WTC11 (cell line): ENCODE measurements around the gene FSTL3. TPM values are rescaled to one million over a fixed set of nuclear protein-coding genes. Genes with fewer than 3 reads are reported as not detected.
A peak's percentile ranks its signal among the peaks of the same experiment; 100 is the strongest.

Source experiments
- ATAC-seq: fragments of 200-7000 bp; cut with Tn5 transposase; 2 replicates; pipeline ENCODE4 v1.10.0; 2021; ENCODE audit warnings: mild to moderate bottlenecking, moderate library complexity
- CTCF ChIA-PET: fragments of 300-600 bp; sonication (Branson Sonifier 250); formaldehyde crosslinking; loops from one replicate; lab custom pipeline; 2021; ENCODE audit warnings: antibody characterized with exemption; lab: Charles Lee
- POLR2A ChIA-PET: fragments of 350-600 bp; sonication (Branson Sonifier 250); formaldehyde crosslinking; loops from one replicate; lab custom pipeline; 2021; ENCODE audit warnings: antibody characterized with exemption; lab: Charles Lee
- DNase-seq: peaks from one replicate; pipeline ENCODE4 v3.0.0; 2021; ENCODE audit warnings: low spot score
- H3K27ac Mint-ChIP-seq: 2 replicates; pipeline ENCODE4 v1.8.0; 2021; ENCODE audit warnings: mixed read lengths
- H3K27me3 Mint-ChIP-seq: 2 replicates; pipeline ENCODE4 v1.8.0; 2021; ENCODE audit warnings: low read depth, mild to moderate bottlenecking, moderate library complexity, mixed read lengths
- H3K36me3 Mint-ChIP-seq: 2 replicates; pipeline ENCODE4 v1.8.0; 2021; ENCODE audit warnings: mixed read lengths
- H3K4me1 Mint-ChIP-seq: 2 replicates; pipeline ENCODE4 v1.8.0; 2022; ENCODE audit warnings: mixed read lengths
- H3K4me3 Mint-ChIP-seq: 2 replicates; pipeline ENCODE4 v1.8.0; 2021; ENCODE audit warnings: mild to moderate bottlenecking, moderate library complexity, mixed read lengths
- H3K9me3 Mint-ChIP-seq: 2 replicates; pipeline ENCODE4 v1.8.0; 2021; ENCODE audit warnings: mixed read lengths
- ATF6 ChIP-seq: sonication (generic); formaldehyde crosslinking; IDR thresholded peaks from 2 replicates; pipeline ENCODE4 v1.8.1; 2023; ENCODE audit warnings: mild to moderate bottlenecking, missing genetic modification reagents
- CREM ChIP-seq: sonication (generic); formaldehyde crosslinking; IDR thresholded peaks from 2 replicates; pipeline ENCODE4 v1.8.1; 2022; ENCODE audit warnings: mild to moderate bottlenecking, missing genetic modification reagents, moderate library complexity
- E2F4 ChIP-seq: sonication (generic); formaldehyde crosslinking; IDR thresholded peaks from 2 replicates; pipeline ENCODE4 v1.8.1; 2022; ENCODE audit warnings: low read depth, mild to moderate bottlenecking, moderate library complexity, missing genetic modification reagents, borderline replicate concordance
- GRHL2 ChIP-seq: fragments of 250-450 bp; sonication (Bioruptor Pico); IDR thresholded peaks from 2 replicates; pipeline ENCODE4 v1.8.0; 2022; ENCODE audit warnings: mild to moderate bottlenecking, moderate library complexity; ENCODE audit not compliant: insufficient replicate concordance, severe bottlenecking
- GTF2I ChIP-seq: fragments of 250-450 bp; sonication (Bioruptor Pico); conservative IDR thresholded peaks from 2 replicates; pipeline ENCODE4 v1.4.0; 2021; ENCODE audit warnings: mild to moderate bottlenecking
- IRF1 ChIP-seq: sonication (generic); formaldehyde crosslinking; IDR thresholded peaks from 2 replicates; pipeline ENCODE4 v1.8.0; 2023; ENCODE audit warnings: missing genetic modification reagents
- JAZF1 ChIP-seq: fragments of 250-450 bp; sonication (Bioruptor Pico); IDR thresholded peaks from 2 replicates; pipeline ENCODE4 v1.9.0; 2021; ENCODE audit warnings: moderate library complexity, mild to moderate bottlenecking, inconsistent platforms
- JUN ChIP-seq: sonication (generic); formaldehyde crosslinking; IDR thresholded peaks from 2 replicates; pipeline ENCODE4 v1.8.0; 2023; ENCODE audit warnings: mild to moderate bottlenecking, missing genetic modification reagents
- SOX15 ChIP-seq: fragments of 250-450 bp; sonication (Bioruptor Pico); IDR thresholded peaks from 2 replicates; pipeline ENCODE4 v1.9.0; 2021; ENCODE audit warnings: mild to moderate bottlenecking
- SP1 ChIP-seq: sonication (generic); formaldehyde crosslinking; conservative IDR thresholded peaks from 2 replicates; pipeline ENCODE4 v1.8.1; 2022; ENCODE audit warnings: missing genetic modification reagents
- ZNF263 ChIP-seq: sonication (generic); formaldehyde crosslinking; IDR thresholded peaks from 2 replicates; pipeline ENCODE4 v1.8.1; 2022; ENCODE audit warnings: low read depth, mild to moderate bottlenecking, moderate library complexity, missing genetic modification reagents
- total RNA-seq: library from RNA; stranded (reverse); gene quantifications from 3 replicates; pipeline ENCODE4 v1.2.3, GENCODE V29; 2021
- TF ChIP-seq, protein P1 (sequence below): sonication (generic); formaldehyde crosslinking; IDR thresholded peaks from 2 replicates; pipeline ENCODE4 v1.8.1; 2022; ENCODE audit warnings: low read depth, missing genetic modification reagents, borderline replicate concordance

FSTL3 gene
- total RNA-seq, 1 experiment from 2014 or later, result 8.7 TPM

DNA sequence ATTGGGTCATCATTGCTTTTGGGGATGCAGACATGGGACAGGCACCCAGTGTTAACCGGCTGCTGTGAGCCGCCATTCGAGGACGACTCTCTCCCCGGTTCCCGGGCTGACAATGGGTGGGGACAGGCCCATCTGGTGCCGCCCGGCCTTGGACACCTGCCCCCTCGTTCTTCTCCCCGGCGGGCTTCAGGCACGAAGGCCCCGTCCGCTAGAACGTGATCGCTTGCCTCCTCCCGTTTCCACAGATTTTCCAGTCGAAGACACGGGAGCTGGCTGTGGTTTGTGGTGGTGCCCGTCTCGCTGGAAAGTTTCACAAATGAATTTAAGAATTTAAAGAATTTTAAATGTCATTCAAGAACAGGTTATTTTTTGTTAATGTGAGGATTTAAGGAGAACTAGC, 34.6 kb downstream of the FSTL3 start:
- Mint-ChIP-seq H3K27ac (0 out of 2 replicates have a peak overlapping the region, but pooled peaks have one; percentile 50), H3K4me3 (peak overlapping the region; percentile 50), H3K9me3 (peaks cover 11% of the 10 kb centered on the region), H3K36me3 (peaks cover 8% of the 10 kb centered on the region), H3K4me1 (peaks cover 10% of the 10 kb centered on the region), H3K27me3 (peaks cover 20% of the 10 kb centered on the region)
- POLR2A ChIA-PET, result no interaction called here
- DNase-seq, result no peak
- CTCF ChIA-PET, result interaction anchor here (0.6 to 1.2 kb wide), 2 partner anchors 31 kb away, joined by 3 read pairs; no protein-coding TSS in a partner anchor
- TF ChIP-seq IRF1, result no peak
- TF ChIP-seq E2F4 (CRISPR knock-in tag), result no peak
- TF ChIP-seq ZNF263 (CRISPR knock-in tag), result no peak
- TF ChIP-seq SP1, result no peak
- ATAC-seq, result no peak

- peaks cover 8% of the 10 kb centered on the region for H3K36me3 Mint-ChIP-seq
- H3K4me3 Mint-ChIP-seq, result peak overlapping the region; percentile 50
- H3K4me1 Mint-ChIP-seq, result peaks cover 10% of the 10 kb centered on the region
- DNase-seq (no peak), ATAC-seq (no peak)
- H3K27me3 Mint-ChIP-seq, result peaks cover 18% of the 10 kb centered on the region
- peaks cover 14% of the 10 kb centered on the region for H3K9me3 Mint-ChIP-seq
- H3K27ac Mint-ChIP-seq, result peak overlapping the region; percentile 50
- TF ChIP-seq CREM (CRISPR knock-in tag) (no peak), GRHL2 (CRISPR knock-in tag) (no peak), SOX15 (CRISPR knock-in tag) (no peak), ZNF263 (CRISPR knock-in tag) (no peak), GTF2I (CRISPR knock-in tag) (no peak), JAZF1 (no peak), JUN (CRISPR knock-in tag) (no peak)
- TF ChIP-seq, protein P1, sequence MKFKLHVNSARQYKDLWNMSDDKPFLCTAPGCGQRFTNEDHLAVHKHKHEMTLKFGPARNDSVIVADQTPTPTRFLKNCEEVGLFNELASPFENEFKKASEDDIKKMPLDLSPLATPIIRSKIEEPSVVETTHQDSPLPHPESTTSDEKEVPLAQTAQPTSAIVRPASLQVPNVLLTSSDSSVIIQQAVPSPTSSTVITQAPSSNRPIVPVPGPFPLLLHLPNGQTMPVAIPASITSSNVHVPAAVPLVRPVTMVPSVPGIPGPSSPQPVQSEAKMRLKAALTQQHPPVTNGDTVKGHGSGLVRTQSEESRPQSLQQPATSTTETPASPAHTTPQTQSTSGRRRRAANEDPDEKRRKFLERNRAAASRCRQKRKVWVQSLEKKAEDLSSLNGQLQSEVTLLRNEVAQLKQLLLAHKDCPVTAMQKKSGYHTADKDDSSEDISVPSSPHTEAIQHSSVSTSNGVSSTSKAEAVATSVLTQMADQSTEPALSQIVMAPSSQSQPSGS (CRISPR knock-in tag), result no peak
- TF ChIP-seq, all 79 proteins: peak for 0
- POLR2A ChIA-PET, result no interaction called here
- CTCF ChIA-PET, result interaction anchor here (0.6 to 1.6 kb wide), 3 partner anchors 23 to 31 kb away, joined by 3 to 8 read pairs (median 3); no protein-coding TSS in a partner anchor
These were observed 35.1 kb downstream of the FSTL3 start for GRCh38 chr19:711254-711653.

DNA sequence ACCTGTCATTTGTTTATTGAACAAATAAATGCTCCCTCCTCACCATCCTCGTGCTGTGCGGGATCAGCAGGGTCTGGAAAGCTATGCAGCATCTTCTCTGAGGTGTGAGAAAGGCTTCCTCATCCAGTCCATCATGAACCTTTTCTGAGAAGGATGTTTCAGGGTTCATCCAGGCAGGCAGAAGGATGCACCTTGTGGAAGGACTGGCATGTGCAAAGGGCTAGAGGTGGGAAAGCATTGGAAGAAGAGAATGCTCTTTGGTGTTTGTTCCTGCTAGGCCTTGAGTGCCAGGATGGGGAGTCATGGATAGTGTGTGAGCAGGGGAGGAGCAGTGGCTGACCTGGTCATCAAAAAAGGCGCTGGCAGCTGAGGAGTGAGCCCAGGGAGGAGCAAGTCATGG, 39.2 kb downstream of the FSTL3 start:
- DNase-seq, result no peak
- peaks cover 19% of the 10 kb centered on the region for H3K4me1 Mint-ChIP-seq
- ChIA-PET CTCF (interaction anchor here (0.5 to 0.8 kb wide), 2 partner anchors 54 to 116 kb away, joined by 3 read pairs; no protein-coding TSS in a partner anchor), POLR2A (no interaction called here)
- no peak for ATAC-seq
- no peak overlapping the region for H3K4me3 Mint-ChIP-seq
- peaks cover 4% of the 10 kb centered on the region; the same call in 1 of the 2 replicates for H3K27me3 Mint-ChIP-seq
- no peak overlapping the region for H3K27ac Mint-ChIP-seq
- TF ChIP-seq GTF2I (CRISPR knock-in tag), result 0 out of 2 replicates have a peak, but pooled peaks have one; percentile 17
- TF ChIP-seq ATF6, result no peak
- TF ChIP-seq, all 79 proteins: peak for 1
- Mint-ChIP-seq H3K9me3 (peaks cover 9% of the 10 kb centered on the region), H3K36me3 (0 out of 2 replicates have a peak, but pooled peaks cover 4% of the 10 kb centered on the region)
